PC-9 (cell line): ENCODE measurements around the gene CTDSP1.

Source experiments
- EZH2 ChIP-seq: fragments of 200-600 bp; sonication (generic); IDR thresholded peaks from 2 replicates; pipeline ENCODE4 v1.8.0; 2017; ENCODE audit warnings: antibody characterized with exemption, low read depth
- TF ChIP-seq, protein P1 (sequence below): fragments of 200-600 bp; sonication (generic); conservative IDR thresholded peaks from 2 replicates; pipeline ENCODE4 v1.6.1; 2017; ENCODE audit warnings: mixed run types, antibody characterized with exemption, mild to moderate bottlenecking, moderate library complexity

DNA sequence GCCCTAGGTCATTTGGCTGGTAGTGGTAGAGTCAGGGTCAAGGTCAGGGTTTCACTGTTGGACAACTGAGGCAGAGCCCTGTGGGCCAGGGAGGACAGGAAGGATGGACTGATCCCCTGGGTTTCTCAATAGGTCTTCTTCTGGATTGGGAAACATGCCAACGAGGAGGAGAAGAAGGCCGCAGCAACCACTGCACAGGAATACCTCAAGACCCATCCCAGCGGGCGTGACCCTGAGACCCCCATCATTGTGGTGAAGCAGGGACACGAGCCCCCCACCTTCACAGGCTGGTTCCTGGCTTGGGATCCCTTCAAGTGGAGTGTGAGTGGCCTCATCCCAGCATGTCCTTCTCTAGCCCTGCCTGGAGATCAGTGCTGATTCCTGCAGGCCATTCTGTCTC lies 37.3 kb downstream of the CTDSP1 start:
- TF ChIP-seq EZH2 = no peak
- TF ChIP-seq, protein P1, sequence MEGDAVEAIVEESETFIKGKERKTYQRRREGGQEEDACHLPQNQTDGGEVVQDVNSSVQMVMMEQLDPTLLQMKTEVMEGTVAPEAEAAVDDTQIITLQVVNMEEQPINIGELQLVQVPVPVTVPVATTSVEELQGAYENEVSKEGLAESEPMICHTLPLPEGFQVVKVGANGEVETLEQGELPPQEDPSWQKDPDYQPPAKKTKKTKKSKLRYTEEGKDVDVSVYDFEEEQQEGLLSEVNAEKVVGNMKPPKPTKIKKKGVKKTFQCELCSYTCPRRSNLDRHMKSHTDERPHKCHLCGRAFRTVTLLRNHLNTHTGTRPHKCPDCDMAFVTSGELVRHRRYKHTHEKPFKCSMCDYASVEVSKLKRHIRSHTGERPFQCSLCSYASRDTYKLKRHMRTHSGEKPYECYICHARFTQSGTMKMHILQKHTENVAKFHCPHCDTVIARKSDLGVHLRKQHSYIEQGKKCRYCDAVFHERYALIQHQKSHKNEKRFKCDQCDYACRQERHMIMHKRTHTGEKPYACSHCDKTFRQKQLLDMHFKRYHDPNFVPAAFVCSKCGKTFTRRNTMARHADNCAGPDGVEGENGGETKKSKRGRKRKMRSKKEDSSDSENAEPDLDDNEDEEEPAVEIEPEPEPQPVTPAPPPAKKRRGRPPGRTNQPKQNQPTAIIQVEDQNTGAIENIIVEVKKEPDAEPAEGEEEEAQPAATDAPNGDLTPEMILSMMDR = no peak
